ENCODE measurements around the gene ZNF91.
A peak's percentile ranks its signal among the peaks of the same experiment; 100 is the strongest.
"Not testable (repeated sequence)": the region's sequence is repeated elsewhere in the genome, so short reads cannot be mapped to it uniquely, and the experiment has no call there.

ZNF91 gene

DNA sequence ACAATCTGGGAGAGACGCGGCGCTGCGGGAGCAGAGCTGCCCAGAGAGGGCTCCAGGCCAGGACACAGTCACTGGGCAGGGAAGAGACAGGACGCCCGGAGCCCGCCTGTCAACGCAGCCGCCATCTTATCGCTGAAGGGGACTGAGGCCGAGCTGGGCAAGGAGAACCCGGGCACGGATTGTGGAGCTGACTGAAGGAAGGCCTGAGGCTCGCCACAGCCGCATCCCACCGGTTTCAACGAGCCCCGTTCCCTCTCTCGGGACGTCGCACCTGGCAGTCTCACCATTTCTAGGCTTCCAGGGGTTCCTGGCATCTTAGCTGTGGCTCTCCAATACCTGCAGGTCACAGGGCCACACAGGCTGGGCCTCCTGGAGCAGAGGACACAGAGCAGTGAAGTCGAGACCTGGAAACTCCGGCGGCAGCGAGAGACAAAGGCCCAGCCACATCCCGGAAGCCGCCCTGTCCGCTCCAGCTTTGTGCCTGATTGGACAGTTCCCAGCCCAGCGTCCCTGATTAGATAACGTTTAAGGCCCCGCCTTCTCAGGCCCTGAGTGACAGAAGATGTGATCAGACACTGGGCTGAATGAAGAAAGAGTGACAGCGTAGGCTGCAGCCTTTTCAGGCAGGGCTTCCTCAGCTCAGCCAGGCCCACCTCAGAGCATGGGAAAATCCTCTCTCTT lies at the start of gene ZNF91:
TSS of gene ZNF91 (minus strand) at position 431 of the 681 bp plus-strand sequence. CDS start at position 314, 117 bp downstream.
- DNase-seq: peak; percentile 95

DNA sequence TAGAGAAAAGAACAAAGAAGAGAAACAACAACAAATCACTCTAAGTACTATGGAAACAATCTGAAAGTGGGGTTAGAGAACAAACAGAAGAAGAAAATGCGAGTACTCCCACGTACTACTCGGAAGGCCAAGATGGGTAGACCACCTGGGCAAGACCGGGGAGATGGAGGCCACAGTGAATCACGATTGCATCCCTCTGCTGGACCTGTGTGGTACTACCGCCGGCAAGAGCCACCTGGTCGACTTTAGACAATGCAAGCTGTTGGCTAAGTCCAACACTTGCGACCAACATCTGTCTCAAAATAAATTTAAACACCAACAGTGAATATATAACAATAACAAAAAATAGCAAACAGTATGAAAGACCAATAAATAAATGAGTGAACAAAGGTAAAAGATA lies 45.5 kb upstream of the ZNF91 start:
- no peak for DNase-seq

DNA sequence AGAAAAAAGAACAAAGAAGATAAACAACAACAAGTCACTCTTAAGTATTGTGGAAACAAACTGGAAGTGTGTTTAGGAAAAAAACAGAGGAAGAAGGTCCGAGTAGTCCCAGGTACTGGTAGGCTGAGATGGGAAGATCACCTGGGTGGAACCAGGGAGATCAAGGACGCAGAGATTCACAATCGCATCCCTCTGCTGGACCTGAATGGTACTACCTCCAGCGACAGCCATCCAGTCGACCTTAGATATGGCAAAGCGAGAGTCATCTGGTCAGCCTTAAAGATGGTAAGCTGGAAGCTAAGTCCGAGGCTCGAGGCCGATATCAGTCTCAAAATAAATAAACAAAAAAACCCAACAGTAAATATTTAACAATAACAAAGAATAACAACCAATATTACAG lies 44.9 kb upstream of the ZNF91 start:
- no peak for DNase-seq

DNA sequence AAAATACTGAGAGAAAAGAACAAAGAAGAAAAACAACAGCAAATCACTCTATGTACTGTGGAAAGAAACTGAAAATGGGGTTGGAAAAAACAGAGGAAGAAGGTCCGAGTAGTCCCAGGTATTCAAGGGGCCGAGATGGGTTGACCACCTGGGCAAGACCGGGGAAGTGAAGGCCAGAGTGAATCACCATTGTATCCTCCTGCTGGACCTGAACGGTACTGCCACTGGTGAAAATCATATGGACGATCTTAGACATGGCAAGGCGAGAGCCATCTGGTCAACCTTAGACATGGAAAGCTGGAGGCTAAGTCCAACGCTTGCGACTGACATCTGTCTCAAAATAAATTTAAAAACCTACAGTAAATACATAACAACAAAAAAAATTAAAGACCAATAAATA lies 44.4 kb upstream of the ZNF91 start:
- DNase-seq: no peak

DNA sequence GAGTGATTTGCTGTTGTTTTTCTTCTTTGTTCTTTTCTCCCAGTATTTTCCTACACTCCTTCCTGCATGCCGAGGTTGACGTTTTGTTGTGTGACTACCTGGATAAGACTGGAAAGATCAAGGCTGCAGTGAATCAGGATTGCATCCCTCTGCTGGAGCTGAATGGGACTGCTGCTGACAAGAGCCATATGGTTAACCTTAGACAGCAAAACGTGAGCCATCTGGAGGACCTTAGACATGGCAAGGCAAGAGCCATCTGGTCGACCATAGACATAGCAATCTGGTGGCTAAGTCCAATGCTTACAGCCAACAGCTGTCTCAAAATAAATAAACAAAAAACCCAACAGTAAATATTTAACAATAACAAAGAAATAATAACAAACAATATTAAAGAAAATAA lies 42.6 kb upstream of the ZNF91 start:
- DNase-seq: no peak

DNA sequence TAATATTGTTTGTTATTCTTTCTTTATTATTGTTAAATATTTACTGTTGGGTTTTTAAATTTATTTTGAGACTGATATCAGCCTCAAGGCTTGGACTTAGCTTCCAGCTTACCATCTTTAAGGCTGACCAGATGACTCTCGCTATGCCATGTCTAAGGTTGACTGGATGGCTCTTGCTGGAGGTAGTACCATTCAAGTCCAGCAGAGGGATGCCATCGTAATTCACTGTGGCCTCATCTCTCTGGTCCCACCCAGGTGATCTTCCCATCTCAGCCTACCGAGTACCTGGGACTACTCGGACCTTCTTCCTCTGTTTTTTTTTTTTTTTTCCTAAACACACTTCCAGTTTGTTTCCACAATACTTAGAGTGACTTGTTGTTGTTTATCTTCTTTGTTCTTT lies 41.7 kb upstream of the ZNF91 start:
- DNase-seq: no peak

DNA sequence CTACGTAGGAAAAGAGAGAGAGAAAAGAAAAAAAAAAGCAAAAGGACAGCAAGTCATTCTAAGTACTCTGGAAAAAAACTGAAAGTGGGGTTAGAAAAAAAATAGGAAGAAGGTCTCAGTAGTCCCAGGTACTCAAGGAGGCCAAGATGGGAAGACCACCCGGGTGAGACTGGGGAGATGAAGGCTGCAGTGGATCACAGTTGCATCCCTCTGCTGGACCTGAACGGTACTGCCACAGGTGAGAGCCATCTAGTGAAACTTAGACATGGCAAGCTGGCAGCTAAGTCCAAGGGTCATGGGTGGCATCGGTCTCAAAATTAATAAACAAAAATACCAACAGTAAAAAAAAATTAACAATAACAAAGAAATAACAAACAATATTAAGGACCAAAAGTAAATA lies 41.0 kb upstream of the ZNF91 start:
- DNase-seq: no peak

DNA sequence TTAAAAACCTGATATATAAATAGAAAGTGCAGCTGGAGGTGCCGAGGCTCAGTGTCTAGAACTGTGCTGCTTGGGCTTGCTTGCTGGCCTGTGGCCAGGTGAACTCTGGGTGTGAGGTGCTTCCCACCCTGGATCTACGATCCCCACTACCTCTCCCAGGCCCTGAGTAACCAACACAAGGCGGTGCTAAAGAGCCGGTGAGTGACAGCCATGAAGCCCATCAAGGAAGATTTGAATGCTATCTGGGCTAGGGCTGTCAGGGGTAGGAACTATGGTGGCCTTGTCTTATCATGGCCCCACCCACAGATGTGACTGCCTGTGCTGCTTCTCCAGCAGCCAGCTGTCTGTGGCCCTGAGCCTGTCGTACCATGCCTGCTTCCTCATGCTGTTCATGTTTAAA lies 25.6 kb upstream of the ZNF91 start:
- no peak for DNase-seq

DNA sequence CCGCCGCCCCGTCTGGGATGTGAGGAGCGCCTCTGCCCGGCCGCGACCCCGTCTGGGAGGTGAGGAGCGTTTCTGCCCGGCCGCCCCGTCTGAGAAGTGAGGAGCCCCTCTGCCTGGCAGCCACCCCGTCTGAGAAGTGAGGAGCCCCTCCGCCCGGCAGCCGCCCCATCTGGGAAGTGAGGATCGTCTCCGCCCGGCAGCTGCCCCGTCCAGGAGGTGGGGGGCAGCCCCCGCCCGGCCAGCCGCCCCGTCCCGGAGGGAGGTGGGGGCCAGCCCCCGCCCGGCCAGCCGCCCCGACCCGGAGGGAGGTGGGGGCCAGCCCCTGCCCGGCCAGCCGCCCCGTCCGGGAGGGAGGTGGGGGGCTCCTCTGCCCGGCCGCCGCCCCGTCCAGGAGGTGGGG lies 24.0 kb upstream of the ZNF91 start:
- not testable (repeated sequence) for DNase-seq

DNA sequence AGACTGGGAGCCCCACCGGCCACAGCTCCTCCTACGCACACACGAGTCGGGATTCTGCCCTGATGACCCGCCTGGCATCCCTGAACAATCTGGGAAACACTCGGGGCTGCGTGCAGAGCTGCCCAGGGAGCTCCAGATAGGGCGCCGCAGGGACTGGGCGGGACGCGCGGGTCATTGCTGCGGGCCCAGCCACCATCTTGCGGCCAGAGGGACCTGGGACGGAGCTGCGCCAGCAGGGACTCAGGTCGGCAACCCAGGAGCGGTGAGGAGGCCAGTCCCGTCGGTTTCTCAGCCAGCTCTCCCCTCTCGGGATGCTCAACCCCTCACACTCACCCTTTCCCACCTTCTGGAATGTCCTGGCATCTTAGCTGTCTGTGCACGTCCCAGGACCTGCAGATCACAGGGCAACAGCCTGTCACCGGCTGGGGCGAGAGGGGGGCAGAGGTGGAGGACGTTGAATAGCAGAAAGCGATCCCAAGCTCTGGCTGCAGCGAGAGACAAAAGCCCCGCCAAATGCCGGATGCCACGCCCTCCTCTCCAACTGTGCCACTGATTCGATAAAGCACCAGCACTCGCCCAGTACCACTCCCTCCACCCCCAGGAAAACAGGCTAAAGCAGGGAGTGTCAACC lies 20.4 kb upstream of the ZNF91 start:
- DNase-seq: no peak

DNA sequence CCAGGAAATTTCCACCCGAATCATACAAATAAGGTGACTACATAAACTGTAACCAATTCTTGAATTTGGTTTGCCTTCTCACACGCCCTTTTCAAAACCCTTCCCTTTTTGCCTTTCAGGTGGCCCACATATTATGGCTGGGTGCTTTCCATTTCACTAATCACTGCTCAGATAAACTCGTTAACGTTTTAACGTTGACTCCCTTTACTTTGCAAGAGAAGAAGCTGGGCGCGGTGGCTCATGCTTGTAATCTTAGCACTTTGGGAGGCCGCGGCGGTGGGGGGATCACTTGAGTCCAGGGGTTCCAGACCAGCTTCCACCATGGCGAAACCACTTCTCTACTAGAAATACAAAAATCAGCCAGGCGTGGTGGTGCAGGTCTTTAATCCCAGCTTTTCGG lies 19.8 kb upstream of the ZNF91 start:
- no peak for DNase-seq

DNA sequence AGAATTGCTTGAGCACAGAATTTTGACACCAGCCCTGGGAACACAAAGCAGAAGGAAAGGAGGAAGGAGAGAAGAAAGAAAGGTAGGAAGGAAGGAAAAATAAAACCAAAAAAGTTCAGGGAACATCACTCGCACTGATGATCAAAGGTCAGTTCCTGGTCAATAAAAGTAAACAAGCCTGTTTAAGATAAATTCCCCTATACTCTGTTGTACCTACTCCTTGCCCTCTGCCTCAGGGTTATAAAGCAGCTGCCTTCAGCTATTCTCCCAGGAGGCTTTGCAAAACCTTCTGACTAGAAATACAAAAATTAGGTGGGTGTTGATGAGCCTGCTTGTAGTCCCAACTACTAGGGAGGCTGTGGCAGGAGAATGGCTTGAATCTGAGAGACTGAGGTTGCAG lies 14.9 kb upstream of the ZNF91 start:
- no peak for DNase-seq

DNA sequence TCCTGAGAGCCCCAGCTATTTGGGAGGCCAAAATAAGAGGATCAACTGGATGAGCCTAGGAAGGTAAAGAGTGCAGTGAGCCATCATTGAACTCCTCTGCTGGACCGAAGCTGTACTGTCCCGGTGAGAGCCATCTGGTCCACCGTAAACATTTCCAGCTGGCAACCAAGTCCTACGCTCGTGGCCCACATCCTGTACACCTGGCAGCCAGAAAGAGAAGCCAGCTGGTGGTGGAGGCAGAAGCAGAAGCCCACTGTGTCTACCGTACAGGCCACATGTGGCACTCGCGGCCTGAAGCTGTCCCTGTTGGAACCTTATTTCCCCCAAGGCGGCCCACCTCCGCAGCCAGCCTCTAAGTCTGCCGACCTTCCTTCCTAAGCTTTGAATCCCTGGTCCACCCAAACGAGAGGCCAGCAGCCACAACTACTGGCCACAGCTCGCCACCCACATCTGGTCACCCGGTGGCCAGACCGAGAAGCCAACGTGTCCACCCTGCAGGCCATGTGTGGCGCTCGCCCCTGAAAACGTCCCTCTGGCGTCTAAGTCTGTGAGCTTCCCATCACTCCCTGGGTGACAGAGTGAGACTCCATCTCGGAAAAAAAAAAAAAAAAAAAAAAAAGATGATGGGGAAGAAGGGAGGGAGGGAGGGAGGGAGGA lies 14.2 kb upstream of the ZNF91 start:
- DNase-seq: no peak

DNA sequence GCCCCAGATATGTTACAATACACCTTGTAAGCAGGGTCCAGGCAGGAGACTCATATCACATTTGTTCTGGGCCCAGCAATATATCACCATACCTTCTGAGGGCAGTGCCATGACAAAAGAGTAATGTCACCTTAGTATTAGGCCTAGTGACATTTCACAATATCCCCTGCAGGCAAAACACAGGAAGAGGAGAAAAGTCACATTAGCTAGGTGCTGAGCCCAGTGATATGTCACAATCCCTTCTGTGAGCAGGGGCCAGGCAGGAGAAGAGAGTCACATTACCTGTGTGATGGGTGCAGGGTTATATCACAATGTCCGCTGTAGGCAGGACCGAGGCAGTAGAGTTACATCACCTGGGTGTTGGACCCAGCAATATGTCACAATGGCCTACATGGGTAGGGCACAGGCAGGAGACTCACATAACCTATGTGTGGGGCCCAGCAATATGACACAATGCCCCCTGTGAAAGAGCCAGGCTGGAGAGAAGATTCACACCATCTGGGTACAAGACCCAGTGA lies 12.4 kb upstream of the ZNF91 start:
- DNase-seq: no peak

DNA sequence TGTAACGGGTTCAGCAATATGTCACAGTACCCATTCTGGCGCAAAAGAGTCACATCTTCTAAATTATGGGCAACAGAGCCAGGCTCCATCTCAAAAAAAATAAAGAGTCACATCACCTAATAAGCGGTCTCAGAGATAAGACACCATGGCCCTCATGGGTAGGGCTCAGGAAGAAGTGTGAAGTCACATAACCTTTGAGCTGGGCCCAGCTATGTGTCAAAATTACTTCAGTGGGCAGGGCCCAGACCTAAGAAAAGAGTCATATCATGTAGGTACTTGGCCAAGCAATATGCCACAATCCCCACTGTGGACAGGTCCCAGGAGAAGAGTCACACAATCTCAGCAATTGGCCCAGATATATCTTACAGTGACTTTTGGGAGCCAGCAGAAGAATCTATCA lies 11.4 kb upstream of the ZNF91 start:
- no peak for DNase-seq

DNA sequence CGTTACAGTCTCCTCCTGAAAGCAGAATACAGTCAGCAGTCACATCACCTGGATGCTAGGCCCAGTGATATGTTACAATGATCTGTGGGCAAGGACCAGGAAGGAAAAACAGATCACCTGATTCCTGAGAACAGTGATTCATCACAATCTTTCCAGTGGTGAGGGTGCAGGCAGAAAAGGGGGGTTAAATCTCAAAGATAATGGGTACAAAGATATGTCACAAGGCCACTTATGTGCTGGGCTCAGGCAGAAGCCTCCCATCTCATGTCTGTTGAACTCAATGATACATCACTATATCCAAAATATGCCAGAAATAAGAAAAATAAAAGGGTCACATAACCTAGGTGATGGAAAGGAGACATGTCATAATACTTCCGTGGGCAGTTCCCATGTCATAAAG lies 10.8 kb upstream of the ZNF91 start:
- no peak for DNase-seq

DNA sequence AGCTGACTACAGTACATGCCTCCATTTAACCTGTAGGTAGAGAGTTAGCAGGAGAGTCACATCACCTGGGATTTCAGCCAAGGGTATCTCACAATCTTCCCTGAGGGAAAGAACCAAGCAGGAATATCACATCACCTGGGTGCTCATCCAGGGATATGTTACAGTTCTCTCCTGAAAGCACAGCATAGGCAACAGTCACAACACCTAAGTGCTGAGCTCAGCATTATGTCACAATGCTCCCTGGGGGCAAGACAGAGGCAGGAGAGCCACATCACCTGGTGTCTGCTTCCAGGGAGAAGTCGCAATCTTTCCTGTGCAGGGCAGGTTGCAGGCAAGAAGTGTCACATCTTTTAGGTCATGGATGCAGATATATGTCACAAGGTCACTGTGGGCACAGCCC lies 9.4 kb upstream of the ZNF91 start:
- no peak for DNase-seq

DNA sequence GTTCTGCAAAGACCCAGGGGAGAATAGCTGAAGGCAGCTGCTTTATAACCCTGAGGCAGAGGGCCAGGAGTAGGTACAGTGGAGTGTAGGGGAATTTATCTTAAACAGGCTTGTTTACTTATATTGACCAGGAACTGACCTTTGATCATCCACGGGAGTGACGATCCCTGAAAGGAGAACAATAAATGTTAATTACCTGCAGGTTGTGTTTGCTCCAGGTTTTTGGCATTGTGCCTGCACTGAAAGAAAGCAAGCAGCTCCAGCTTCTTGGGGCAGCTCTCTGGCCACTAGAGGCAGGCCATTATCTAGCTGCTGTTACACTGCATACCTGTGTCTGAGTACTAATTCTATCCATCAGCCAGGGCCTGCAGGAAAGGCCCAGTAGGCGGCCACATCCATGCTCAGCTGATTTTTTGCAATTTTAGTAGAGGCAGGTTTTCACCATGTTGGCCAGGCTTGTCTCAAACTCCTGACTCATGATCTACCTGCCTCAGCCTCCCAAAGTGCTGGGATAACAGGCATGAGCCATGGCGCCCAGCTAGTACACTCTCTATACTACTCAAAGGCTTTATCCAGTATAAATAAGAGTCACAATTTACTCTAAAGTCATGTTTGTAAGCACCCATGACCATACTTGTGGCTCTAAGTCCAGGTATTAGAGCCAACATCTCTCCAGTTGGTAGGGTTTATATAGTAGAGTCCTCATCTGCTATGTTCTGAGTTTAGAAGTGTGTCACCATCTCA lies 8.5 kb upstream of the ZNF91 start:
- DNase-seq: no peak

DNA sequence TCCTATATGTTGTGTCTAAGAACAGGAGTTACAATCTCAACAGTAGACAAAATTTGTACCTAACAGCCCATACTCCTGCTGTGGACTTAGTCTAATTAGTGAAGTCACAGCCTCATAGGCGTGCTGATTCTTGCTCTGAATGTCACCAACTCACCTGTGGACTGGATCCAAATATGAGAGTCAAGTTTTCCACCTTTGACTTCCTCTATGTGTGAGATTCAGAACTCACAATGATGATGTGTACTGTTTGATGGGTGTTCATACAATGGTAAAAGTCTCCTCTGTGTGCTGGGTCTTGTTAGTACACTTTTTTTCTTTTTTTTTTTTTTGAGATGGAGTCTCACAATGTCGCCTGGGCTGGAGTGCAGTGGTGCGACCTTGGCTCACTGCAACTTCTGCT lies 7.8 kb upstream of the ZNF91 start:
- no peak for DNase-seq

DNA sequence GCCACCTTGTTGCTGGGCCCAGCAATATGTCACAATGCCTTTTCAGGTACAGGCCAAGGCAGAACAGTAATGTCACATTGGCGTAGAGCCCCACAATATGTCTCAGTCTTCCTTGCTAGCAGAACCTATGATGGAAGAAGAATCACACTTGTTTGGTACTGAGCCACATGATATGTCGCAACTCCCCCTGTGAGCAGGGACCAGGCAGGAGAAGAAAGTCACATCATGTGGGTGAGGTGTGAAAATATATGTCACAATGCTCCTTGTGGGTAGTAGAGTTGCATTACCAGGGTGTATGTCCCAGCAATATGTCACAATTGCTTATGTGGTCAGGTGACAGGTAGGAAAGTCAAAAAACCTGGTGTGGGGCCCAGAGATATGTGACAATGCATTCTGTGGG lies 7.1 kb upstream of the ZNF91 start:
- DNase-seq: no peak

DNA sequence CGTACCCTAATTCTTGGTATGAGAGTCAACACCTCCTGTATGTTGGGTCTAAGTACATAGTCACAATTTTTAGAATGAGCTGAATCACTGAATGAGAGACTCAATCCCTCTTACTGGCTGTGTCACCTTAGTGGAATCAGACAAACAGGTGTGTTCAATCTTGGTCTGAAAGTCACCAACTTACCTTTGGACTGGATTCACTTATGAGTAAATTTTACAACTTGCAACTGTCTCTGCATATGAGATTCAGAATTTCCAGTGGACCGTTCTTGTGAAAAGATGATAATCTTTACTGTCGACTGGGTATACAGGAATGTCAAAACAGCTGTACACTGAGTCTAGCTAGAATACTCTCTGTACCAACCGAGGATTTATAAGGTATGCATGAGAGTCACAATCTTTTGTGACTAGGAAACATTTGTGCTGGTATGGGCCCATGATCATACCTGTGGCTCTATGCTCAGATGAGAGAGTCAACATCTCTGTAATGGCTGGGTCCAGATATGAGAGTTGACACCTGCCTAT lies 5.9 kb upstream of the ZNF91 start:
- no peak for DNase-seq

DNA sequence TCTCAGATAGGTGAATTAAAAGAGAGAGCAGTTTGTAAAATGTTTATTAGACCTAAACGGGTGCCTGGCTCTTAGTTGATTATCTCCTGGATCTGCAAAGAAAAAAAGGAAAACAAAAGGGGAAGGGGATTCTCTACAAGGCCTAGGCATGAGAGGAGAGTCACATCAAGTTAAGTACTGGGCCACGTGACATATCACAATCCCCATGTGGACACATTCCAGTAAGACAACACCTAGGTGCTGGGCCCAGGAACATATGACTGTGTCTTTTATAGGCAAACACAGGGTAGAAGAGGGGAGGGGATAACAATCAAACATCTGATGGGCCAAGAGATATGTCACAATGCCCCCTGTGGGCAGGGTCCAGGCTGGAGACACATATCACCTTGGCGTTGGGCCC lies 4.2 kb upstream of the ZNF91 start:
- DNase-seq: no peak

DNA sequence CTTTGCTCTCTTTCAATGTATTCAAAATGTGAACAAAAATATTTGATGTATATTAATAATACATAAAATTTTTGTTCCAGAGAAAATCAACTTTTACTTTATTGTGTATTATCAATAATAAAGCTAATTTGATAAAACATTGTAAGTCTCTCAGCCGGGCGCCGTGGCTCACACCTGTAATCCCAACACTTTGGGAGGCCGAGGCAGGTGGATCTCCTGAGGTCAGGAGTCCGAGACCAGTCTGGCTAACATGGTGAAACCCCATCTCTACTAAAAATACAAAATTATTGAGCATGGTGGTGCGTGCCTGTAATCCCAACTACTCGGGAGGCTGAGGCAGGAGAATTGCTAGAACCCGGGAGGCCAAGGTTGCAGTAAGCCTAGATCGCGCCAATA lies 449 bp upstream of the ZNF91 start:
- not testable (repeated sequence) for DNase-seq
